ENCODE measurements around the gene YDJC. TPM values are rescaled to one million over a fixed set of nuclear protein-coding genes. Genes with fewer than 3 reads are reported as not detected.

YDJC gene
- total and polyA plus RNA-seq, 9 of the 15 experiments (the other 6 are each of a cell fraction or from before 2014, with no cell fraction given): 13.5 to 871 (median 164) TPM

DNA sequence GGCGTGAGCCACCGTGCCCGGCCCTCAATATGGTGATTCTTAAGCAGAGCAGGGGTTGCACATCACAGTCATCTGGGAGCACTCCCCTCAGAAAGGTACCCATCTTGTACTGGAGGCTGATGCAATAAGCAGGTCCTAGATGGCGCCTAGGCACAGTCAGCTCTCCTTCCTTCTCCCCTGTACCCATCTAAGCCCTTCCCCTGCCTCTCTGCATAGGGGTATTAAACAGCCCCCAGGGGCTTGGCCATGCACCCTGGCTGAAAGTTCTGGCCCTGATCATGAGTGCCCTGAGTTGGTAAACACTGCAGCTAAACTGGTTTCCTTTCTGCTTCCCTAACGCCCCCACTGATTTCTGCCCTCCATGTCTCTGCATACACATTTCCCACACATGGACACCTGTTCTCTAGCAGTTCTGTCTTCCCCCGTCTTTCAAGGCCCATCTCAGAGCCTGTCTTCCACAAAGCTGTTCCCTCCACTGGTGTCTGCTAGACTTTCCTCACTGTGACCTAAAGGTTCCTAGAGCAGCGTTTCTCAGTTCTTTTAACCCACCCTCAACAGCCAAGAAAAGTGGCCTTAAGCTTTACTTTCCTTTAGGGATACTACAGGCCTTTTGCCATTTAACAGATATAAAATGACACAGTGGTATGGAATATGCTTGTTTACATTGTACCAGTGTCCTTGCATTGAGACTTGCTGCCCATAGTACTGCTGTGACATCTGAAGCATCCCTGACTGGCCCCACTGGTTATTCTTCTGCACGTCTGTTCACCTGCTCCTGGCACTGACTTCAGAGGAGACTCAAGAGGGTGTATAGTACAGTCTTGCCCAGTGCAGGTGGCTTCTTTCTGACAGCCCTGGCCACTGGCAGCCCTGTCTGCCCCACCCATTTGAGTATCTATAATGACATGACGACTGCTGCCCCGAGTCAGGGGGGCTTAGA, 46.8 kb downstream of the YDJC start (continued):
- TF ChIP-seq, protein P1, sequence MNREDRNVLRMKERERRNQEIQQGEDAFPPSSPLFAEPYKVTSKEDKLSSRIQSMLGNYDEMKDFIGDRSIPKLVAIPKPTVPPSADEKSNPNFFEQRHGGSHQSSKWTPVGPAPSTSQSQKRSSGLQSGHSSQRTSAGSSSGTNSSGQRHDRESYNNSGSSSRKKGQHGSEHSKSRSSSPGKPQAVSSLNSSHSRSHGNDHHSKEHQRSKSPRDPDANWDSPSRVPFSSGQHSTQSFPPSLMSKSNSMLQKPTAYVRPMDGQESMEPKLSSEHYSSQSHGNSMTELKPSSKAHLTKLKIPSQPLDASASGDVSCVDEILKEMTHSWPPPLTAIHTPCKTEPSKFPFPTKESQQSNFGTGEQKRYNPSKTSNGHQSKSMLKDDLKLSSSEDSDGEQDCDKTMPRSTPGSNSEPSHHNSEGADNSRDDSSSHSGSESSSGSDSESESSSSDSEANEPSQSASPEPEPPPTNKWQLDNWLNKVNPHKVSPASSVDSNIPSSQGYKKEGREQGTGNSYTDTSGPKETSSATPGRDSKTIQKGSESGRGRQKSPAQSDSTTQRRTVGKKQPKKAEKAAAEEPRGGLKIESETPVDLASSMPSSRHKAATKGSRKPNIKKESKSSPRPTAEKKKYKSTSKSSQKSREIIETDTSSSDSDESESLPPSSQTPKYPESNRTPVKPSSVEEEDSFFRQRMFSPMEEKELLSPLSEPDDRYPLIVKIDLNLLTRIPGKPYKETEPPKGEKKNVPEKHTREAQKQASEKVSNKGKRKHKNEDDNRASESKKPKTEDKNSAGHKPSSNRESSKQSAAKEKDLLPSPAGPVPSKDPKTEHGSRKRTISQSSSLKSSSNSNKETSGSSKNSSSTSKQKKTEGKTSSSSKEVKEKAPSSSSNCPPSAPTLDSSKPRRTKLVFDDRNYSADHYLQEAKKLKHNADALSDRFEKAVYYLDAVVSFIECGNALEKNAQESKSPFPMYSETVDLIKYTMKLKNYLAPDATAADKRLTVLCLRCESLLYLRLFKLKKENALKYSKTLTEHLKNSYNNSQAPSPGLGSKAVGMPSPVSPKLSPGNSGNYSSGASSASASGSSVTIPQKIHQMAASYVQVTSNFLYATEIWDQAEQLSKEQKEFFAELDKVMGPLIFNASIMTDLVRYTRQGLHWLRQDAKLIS (CRISPR knock-in tag; IDR thresholded peaks at IDR 0.05): peak; percentile 55; the same call in 1 of the 2 replicates
- TF ChIP-seq HDAC1 (IDR thresholded peaks at IDR 0.05) (no peak), BDP1 (IDR thresholded peaks at IDR 0.05; ENCODE audit: insufficient read depth, insufficient read length) (no peak), NCOA2 (IDR thresholded peaks at IDR 0.05; ENCODE audit: partially characterized antibody in 2 of 2) (no peak), ZNF780A (CRISPR knock-in tag; IDR thresholded peaks at IDR 0.05) (no peak), CEBPG (CRISPR knock-in tag; IDR thresholded peaks at IDR 0.05) (peak; percentile 84), CEBPG (tag; conservative IDR thresholded peaks at IDR 0.05 in 1 of 2, IDR thresholded peaks at IDR 0.05 in 1 of 2) (peak; percentile 61 to 75)
- TF ChIP-seq, protein P2, sequence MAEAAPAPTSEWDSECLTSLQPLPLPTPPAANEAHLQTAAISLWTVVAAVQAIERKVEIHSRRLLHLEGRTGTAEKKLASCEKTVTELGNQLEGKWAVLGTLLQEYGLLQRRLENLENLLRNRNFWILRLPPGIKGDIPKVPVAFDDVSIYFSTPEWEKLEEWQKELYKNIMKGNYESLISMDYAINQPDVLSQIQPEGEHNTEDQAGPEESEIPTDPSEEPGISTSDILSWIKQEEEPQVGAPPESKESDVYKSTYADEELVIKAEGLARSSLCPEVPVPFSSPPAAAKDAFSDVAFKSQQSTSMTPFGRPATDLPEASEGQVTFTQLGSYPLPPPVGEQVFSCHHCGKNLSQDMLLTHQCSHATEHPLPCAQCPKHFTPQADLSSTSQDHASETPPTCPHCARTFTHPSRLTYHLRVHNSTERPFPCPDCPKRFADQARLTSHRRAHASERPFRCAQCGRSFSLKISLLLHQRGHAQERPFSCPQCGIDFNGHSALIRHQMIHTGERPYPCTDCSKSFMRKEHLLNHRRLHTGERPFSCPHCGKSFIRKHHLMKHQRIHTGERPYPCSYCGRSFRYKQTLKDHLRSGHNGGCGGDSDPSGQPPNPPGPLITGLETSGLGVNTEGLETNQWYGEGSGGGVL (CRISPR knock-in tag; IDR thresholded peaks at IDR 0.05): no peak
- TF ChIP-seq, protein P3, sequence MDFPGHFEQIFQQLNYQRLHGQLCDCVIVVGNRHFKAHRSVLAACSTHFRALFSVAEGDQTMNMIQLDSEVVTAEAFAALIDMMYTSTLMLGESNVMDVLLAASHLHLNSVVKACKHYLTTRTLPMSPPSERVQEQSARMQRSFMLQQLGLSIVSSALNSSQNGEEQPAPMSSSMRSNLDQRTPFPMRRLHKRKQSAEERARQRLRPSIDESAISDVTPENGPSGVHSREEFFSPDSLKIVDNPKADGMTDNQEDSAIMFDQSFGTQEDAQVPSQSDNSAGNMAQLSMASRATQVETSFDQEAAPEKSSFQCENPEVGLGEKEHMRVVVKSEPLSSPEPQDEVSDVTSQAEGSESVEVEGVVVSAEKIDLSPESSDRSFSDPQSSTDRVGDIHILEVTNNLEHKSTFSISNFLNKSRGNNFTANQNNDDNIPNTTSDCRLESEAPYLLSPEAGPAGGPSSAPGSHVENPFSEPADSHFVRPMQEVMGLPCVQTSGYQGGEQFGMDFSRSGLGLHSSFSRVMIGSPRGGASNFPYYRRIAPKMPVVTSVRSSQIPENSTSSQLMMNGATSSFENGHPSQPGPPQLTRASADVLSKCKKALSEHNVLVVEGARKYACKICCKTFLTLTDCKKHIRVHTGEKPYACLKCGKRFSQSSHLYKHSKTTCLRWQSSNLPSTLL (IDR thresholded peaks at IDR 0.05): no peak
- TF ChIP-seq, protein P4, sequence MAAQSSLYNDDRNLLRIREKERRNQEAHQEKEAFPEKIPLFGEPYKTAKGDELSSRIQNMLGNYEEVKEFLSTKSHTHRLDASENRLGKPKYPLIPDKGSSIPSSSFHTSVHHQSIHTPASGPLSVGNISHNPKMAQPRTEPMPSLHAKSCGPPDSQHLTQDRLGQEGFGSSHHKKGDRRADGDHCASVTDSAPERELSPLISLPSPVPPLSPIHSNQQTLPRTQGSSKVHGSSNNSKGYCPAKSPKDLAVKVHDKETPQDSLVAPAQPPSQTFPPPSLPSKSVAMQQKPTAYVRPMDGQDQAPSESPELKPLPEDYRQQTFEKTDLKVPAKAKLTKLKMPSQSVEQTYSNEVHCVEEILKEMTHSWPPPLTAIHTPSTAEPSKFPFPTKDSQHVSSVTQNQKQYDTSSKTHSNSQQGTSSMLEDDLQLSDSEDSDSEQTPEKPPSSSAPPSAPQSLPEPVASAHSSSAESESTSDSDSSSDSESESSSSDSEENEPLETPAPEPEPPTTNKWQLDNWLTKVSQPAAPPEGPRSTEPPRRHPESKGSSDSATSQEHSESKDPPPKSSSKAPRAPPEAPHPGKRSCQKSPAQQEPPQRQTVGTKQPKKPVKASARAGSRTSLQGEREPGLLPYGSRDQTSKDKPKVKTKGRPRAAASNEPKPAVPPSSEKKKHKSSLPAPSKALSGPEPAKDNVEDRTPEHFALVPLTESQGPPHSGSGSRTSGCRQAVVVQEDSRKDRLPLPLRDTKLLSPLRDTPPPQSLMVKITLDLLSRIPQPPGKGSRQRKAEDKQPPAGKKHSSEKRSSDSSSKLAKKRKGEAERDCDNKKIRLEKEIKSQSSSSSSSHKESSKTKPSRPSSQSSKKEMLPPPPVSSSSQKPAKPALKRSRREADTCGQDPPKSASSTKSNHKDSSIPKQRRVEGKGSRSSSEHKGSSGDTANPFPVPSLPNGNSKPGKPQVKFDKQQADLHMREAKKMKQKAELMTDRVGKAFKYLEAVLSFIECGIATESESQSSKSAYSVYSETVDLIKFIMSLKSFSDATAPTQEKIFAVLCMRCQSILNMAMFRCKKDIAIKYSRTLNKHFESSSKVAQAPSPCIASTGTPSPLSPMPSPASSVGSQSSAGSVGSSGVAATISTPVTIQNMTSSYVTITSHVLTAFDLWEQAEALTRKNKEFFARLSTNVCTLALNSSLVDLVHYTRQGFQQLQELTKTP (IDR thresholded peaks at IDR 0.05; ENCODE audit: low read depth in 1 of 2, partially characterized antibody in 2 of 2): no peak
- TF ChIP-seq, protein P5, sequence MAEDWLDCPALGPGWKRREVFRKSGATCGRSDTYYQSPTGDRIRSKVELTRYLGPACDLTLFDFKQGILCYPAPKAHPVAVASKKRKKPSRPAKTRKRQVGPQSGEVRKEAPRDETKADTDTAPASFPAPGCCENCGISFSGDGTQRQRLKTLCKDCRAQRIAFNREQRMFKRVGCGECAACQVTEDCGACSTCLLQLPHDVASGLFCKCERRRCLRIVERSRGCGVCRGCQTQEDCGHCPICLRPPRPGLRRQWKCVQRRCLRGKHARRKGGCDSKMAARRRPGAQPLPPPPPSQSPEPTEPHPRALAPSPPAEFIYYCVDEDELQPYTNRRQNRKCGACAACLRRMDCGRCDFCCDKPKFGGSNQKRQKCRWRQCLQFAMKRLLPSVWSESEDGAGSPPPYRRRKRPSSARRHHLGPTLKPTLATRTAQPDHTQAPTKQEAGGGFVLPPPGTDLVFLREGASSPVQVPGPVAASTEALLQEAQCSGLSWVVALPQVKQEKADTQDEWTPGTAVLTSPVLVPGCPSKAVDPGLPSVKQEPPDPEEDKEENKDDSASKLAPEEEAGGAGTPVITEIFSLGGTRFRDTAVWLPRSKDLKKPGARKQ (CRISPR knock-in tag; IDR thresholded peaks at IDR 0.05): no peak

All from K562 (cell line).